Measurements from ENCODE around the gene MUC22.

The MUC22 gene

GRCh38 chr6:30972816-30973215 lies 37.5 kb upstream of the MUC22 start:
- no peak for FAIRE-seq
- no peak for DNase-seq (ENCODE audit: insufficient read length, low spot score)
- no peak for TF ChIP-seq POLR2A (IDR thresholded peaks at IDR 0.05; ENCODE audit: low read depth, low read length)
- no peak for TF ChIP-seq SPI1 (IDR thresholded peaks at IDR 0.05; ENCODE audit: low read depth, low read length)
- no peak for TF ChIP-seq POLR2AphosphoS5 (IDR thresholded peaks at IDR 0.05; ENCODE audit: low read depth, low read length)
- no peak for TF ChIP-seq PAX5 (IDR thresholded peaks at IDR 0.05; ENCODE audit: insufficient read depth, low read length, severe bottlenecking)
- TF ChIP-seq POU2F2 (IDR thresholded peaks at IDR 0.05; ENCODE audit: low read depth, low read length): no peak
- no peak for TF ChIP-seq TAF1 (IDR thresholded peaks at IDR 0.05; ENCODE audit: low read depth, low read length)

- TF ChIP-seq PAX5 (IDR thresholded peaks at IDR 0.05; ENCODE audit: insufficient read depth, low read length, severe bottlenecking) (no peak), POU2F2 (IDR thresholded peaks at IDR 0.05; ENCODE audit: low read depth, low read length) (no peak), SPI1 (IDR thresholded peaks at IDR 0.05; ENCODE audit: low read depth, low read length) (no peak), POLR2A (IDR thresholded peaks at IDR 0.05; ENCODE audit: low read depth, low read length) (no peak), TAF1 (IDR thresholded peaks at IDR 0.05; ENCODE audit: low read depth, low read length) (no peak), POLR2AphosphoS5 (IDR thresholded peaks at IDR 0.05; ENCODE audit: low read depth, low read length) (no peak)
- FAIRE-seq: no peak
- no peak for DNase-seq (ENCODE audit: insufficient read length, low spot score)
These were observed 35.6 kb upstream of the MUC22 start for GRCh38 chr6:30974490-30975252.

GRCh38 chr6:30979141-30979540 lies 31.1 kb upstream of the MUC22 start:
- TF ChIP-seq TAF1 (IDR thresholded peaks at IDR 0.05; ENCODE audit: low read depth, low read length): no peak
- no peak for TF ChIP-seq PAX5 (IDR thresholded peaks at IDR 0.05; ENCODE audit: insufficient read depth, low read length, severe bottlenecking)
- TF ChIP-seq POLR2AphosphoS5 (IDR thresholded peaks at IDR 0.05; ENCODE audit: low read depth, low read length): no peak
- TF ChIP-seq POLR2A (IDR thresholded peaks at IDR 0.05; ENCODE audit: low read depth, low read length): no peak
- no peak for TF ChIP-seq SPI1 (IDR thresholded peaks at IDR 0.05; ENCODE audit: low read depth, low read length)
- no peak for TF ChIP-seq POU2F2 (IDR thresholded peaks at IDR 0.05; ENCODE audit: low read depth, low read length)
- DNase-seq (ENCODE audit: insufficient read length, low spot score) (no peak), FAIRE-seq (no peak)

- DNase-seq (ENCODE audit: insufficient read length, low spot score) (no peak), FAIRE-seq (no peak)
- no peak for TF ChIP-seq PAX5 (IDR thresholded peaks at IDR 0.05; ENCODE audit: insufficient read depth, low read length, severe bottlenecking)
- TF ChIP-seq POLR2AphosphoS5 (IDR thresholded peaks at IDR 0.05; ENCODE audit: low read depth, low read length): no peak
- no peak for TF ChIP-seq SPI1 (IDR thresholded peaks at IDR 0.05; ENCODE audit: low read depth, low read length)
- no peak for TF ChIP-seq TAF1 (IDR thresholded peaks at IDR 0.05; ENCODE audit: low read depth, low read length)
- no peak for TF ChIP-seq POU2F2 (IDR thresholded peaks at IDR 0.05; ENCODE audit: low read depth, low read length)
- no peak for TF ChIP-seq POLR2A (IDR thresholded peaks at IDR 0.05; ENCODE audit: low read depth, low read length)
These were observed 30.6 kb upstream of the MUC22 start for GRCh38 chr6:30979690-30980089.

GRCh38 chr6:30981942-30982772 lies 28.1 kb upstream of the MUC22 start:
- DNase-seq (ENCODE audit: insufficient read length, low spot score) (no peak), FAIRE-seq (peak; percentile 28)

GRCh38 chr6:30983439-30983838 lies 26.8 kb upstream of the MUC22 start, which contains the start of gene MUC21:
MUC21 (plus strand) TSS chr6:30983718; CDS start chr6:30983959, 241 bp downstream.
- DNase-seq (ENCODE audit: insufficient read length, low spot score) (no peak), FAIRE-seq (no peak)
- no peak for TF ChIP-seq POLR2A (IDR thresholded peaks at IDR 0.05; ENCODE audit: low read depth, low read length)
- no peak for TF ChIP-seq TAF1 (IDR thresholded peaks at IDR 0.05; ENCODE audit: low read depth, low read length)
- no peak for TF ChIP-seq POLR2AphosphoS5 (IDR thresholded peaks at IDR 0.05; ENCODE audit: low read depth, low read length)
- no peak for TF ChIP-seq POU2F2 (IDR thresholded peaks at IDR 0.05; ENCODE audit: low read depth, low read length)
- no peak for TF ChIP-seq PAX5 (IDR thresholded peaks at IDR 0.05; ENCODE audit: insufficient read depth, low read length, severe bottlenecking)
- no peak for TF ChIP-seq SPI1 (IDR thresholded peaks at IDR 0.05; ENCODE audit: low read depth, low read length)

More at GRCh38 chr6:30981942-30982772, 28.1 kb upstream of the MUC22 start:
- TF ChIP-seq TAF1 (IDR thresholded peaks at IDR 0.05; ENCODE audit: low read depth, low read length) (no peak), POLR2AphosphoS5 (IDR thresholded peaks at IDR 0.05; ENCODE audit: low read depth, low read length) (no peak), PAX5 (IDR thresholded peaks at IDR 0.05; ENCODE audit: insufficient read depth, low read length, severe bottlenecking) (no peak), POU2F2 (IDR thresholded peaks at IDR 0.05; ENCODE audit: low read depth, low read length) (no peak), SPI1 (IDR thresholded peaks at IDR 0.05; ENCODE audit: low read depth, low read length) (no peak)

- DNase-seq (ENCODE audit: insufficient read length, low spot score): no peak
- TF ChIP-seq POLR2AphosphoS5 (IDR thresholded peaks at IDR 0.05; ENCODE audit: low read depth, low read length) (no peak), POLR2A (IDR thresholded peaks at IDR 0.05; ENCODE audit: low read depth, low read length) (no peak), TAF1 (IDR thresholded peaks at IDR 0.05; ENCODE audit: low read depth, low read length) (no peak), SPI1 (IDR thresholded peaks at IDR 0.05; ENCODE audit: low read depth, low read length) (no peak), PAX5 (IDR thresholded peaks at IDR 0.05; ENCODE audit: insufficient read depth, low read length, severe bottlenecking) (no peak), POU2F2 (IDR thresholded peaks at IDR 0.05; ENCODE audit: low read depth, low read length) (no peak)
- no peak for FAIRE-seq
These were observed 24.8 kb upstream of the MUC22 start for GRCh38 chr6:30985490-30985889.

- TF ChIP-seq SPI1 (IDR thresholded peaks at IDR 0.05; ENCODE audit: low read depth, low read length) (no peak), TAF1 (IDR thresholded peaks at IDR 0.05; ENCODE audit: low read depth, low read length) (no peak), PAX5 (IDR thresholded peaks at IDR 0.05; ENCODE audit: insufficient read depth, low read length, severe bottlenecking) (no peak), POLR2AphosphoS5 (IDR thresholded peaks at IDR 0.05; ENCODE audit: low read depth, low read length) (no peak), POLR2A (IDR thresholded peaks at IDR 0.05; ENCODE audit: low read depth, low read length) (no peak), POU2F2 (IDR thresholded peaks at IDR 0.05; ENCODE audit: low read depth, low read length) (no peak)
- no peak for FAIRE-seq
- DNase-seq (ENCODE audit: insufficient read length, low spot score): no peak
These were observed 23.0 kb upstream of the MUC22 start for GRCh38 chr6:30987304-30987703.

Measured in GM12891 (cell line).